GM23338 (cell line): Measurements from ENCODE around the gene TREML4. TPM values are rescaled to one million over a fixed set of nuclear protein-coding genes. Genes with fewer than 3 reads are reported as not detected.

Experiments
- ATAC-seq: fragments of 200-7000 bp; cut with Tn5 transposase; 3 replicates; pipeline ENCODE4 v1.9.1; 2020
- DNase-seq: peaks from one replicate; pipeline ENCODE4 v3.0.0-alpha.2; 2015; ENCODE audit warnings: low spot score
- H2AFZ ChIP-seq: fragments of 200-600 bp; sonication (generic); 2 replicates; pipeline ENCODE4 v1.8.0; 2016; ENCODE audit warnings: antibody characterized with exemption, mild to moderate bottlenecking, moderate library complexity
- H3F3A ChIP-seq: fragments of 200-600 bp; sonication (generic); replicated peaks from 2 replicates; pipeline ENCODE4 v1.8.0; 2017; ENCODE audit warnings: antibody characterized with exemption, mixed run types, low read depth
- H3K27ac ChIP-seq: fragments of 200-600 bp; sonication (generic); 2 replicates; pipeline ENCODE4 v1.6.1; 2016; ENCODE audit warnings: low read depth
- H3K27me3 ChIP-seq: fragments of 200-600 bp; sonication (generic); 2 replicates; pipeline ENCODE4 v1.8.0; 2016; ENCODE audit warnings: mild to moderate bottlenecking, mixed run types, moderate library complexity; ENCODE audit not compliant: insufficient read depth
- H3K36me3 ChIP-seq: fragments of 200-600 bp; sonication (generic); 2 replicates; pipeline ENCODE4 v1.8.0; 2016; ENCODE audit warnings: mild to moderate bottlenecking; ENCODE audit not compliant: insufficient read depth
- H3K4me1 ChIP-seq: fragments of 200-600 bp; sonication (generic); 2 replicates; pipeline ENCODE4 v1.8.0; 2016; ENCODE audit warnings: mild to moderate bottlenecking, moderate library complexity; ENCODE audit not compliant: insufficient read depth
- H3K4me2 ChIP-seq: fragments of 200-600 bp; sonication (generic); 2 replicates; pipeline ENCODE4 v1.7.1; 2017; ENCODE audit warnings: mixed run types
- H3K4me3 ChIP-seq: fragments of 200-600 bp; sonication (generic); 2 replicates; pipeline ENCODE4 v1.6.1; 2016; ENCODE audit warnings: mixed run types
- H3K79me2 ChIP-seq: fragments of 200-600 bp; sonication (generic); replicated peaks from 2 replicates; pipeline ENCODE4 v1.8.0; 2017; ENCODE audit warnings: mild to moderate bottlenecking; ENCODE audit not compliant: insufficient read depth
- H3K9me2 ChIP-seq: fragments of 200-600 bp; sonication (generic); 2 replicates; pipeline ENCODE4 v1.8.0; 2017; ENCODE audit not compliant: insufficient read depth
- H4K20me1 ChIP-seq: fragments of 200-600 bp; sonication (generic); replicated peaks from 2 replicates; pipeline ENCODE4 v1.8.0; 2017; ENCODE audit warnings: mild to moderate bottlenecking; ENCODE audit not compliant: insufficient read depth
- H3K27ac Mint-ChIP-seq: 2 replicates; pipeline ENCODE4 v1.8.0; 2020; ENCODE audit warnings: inconsistent platforms, mild to moderate bottlenecking, moderate library complexity, mixed read lengths
- H3K27me3 Mint-ChIP-seq: 3 replicates; pipeline ENCODE4 v1.8.0; 2022; ENCODE audit warnings: low read depth, mild to moderate bottlenecking, moderate library complexity, mixed read lengths, inconsistent platforms; ENCODE audit not compliant: insufficient read depth, poor library complexity
- H3K36me3 Mint-ChIP-seq: 3 replicates; pipeline ENCODE4 v1.8.0; 2021; ENCODE audit warnings: low read depth, mild to moderate bottlenecking, inconsistent platforms, moderate library complexity, mixed read lengths
- H3K4me1 Mint-ChIP-seq: 3 replicates; pipeline ENCODE4 v1.8.0; 2020; ENCODE audit warnings: mild to moderate bottlenecking, inconsistent platforms, mixed read lengths
- H3K4me3 Mint-ChIP-seq: 3 replicates; pipeline ENCODE4 v1.8.0; 2021; ENCODE audit warnings: moderate library complexity, mild to moderate bottlenecking, inconsistent platforms, mixed read lengths
- H3K9me3 Mint-ChIP-seq: 3 replicates; pipeline ENCODE4 v1.8.0; 2020; ENCODE audit warnings: moderate library complexity, mild to moderate bottlenecking, inconsistent platforms, mixed read lengths
- CREB1 ChIP-seq: fragments of 250-450 bp; sonication (Bioruptor Pico); IDR thresholded peaks from 2 replicates; pipeline ENCODE4 v1.5.0; 2020; ENCODE audit warnings: low read depth, mild to moderate bottlenecking, moderate library complexity
- CTCF ChIP-seq, 2 experiments: fragments of 200-600 bp in 1 of 2; sonication (generic) in 1 of 2; conservative IDR thresholded peaks; 2 replicates each; pipeline versions ENCODE4 v1.5.1 to v1.6.1; 2016 to 2017; ENCODE audit warnings: antibody characterized with exemption in 2 of 2, low read depth in 2 of 2, mild to moderate bottlenecking in 2 of 2, moderate library complexity in 1 of 2
- ETS1 ChIP-seq: IDR thresholded peaks from 2 replicates; pipeline ENCODE4 v1.6.1; 2016; ENCODE audit warnings: antibody characterized with exemption
- EZH2 ChIP-seq: fragments of 200-600 bp; sonication (generic); IDR thresholded peaks from one replicate; pipeline ENCODE4 v1.8.0; 2017; ENCODE audit warnings: antibody characterized with exemption, mild to moderate bottlenecking, low read depth; ENCODE audit not compliant: unreplicated experiment
- EZH2phosphoT487 ChIP-seq: fragments of 200-600 bp; sonication (generic); IDR thresholded peaks from one replicate; pipeline ENCODE4 v1.8.1; 2018; ENCODE audit warnings: antibody characterized with exemption; ENCODE audit not compliant: unreplicated experiment
- JUNB ChIP-seq: IDR thresholded peaks from one replicate; pipeline ENCODE4 v1.6.1; 2016; ENCODE audit warnings: antibody characterized with exemption; ENCODE audit not compliant: unreplicated experiment
- NANOG ChIP-seq: IDR thresholded peaks from 2 replicates; pipeline ENCODE4 v1.6.1; 2016; ENCODE audit warnings: antibody characterized with exemption, borderline replicate concordance
- POLR2AphosphoS5 ChIP-seq: IDR thresholded peaks from 2 replicates; pipeline ENCODE4 v1.6.1; 2016; ENCODE audit warnings: antibody characterized with exemption, low read depth
- REST ChIP-seq: IDR thresholded peaks from one replicate; pipeline ENCODE4 v1.6.1; 2018; ENCODE audit warnings: antibody characterized with exemption; ENCODE audit not compliant: unreplicated experiment
- STAT1 ChIP-seq: IDR thresholded peaks from one replicate; pipeline ENCODE4 v1.6.1; 2016; ENCODE audit warnings: antibody characterized with exemption; ENCODE audit not compliant: unreplicated experiment
- ZNF114 ChIP-seq: fragments of 250-450 bp; sonication (Bioruptor Pico); IDR thresholded peaks from 2 replicates; pipeline ENCODE4 v1.5.0; 2020; ENCODE audit warnings: mild to moderate bottlenecking, moderate library complexity
- ZNF331 ChIP-seq: fragments of 250-450 bp; sonication (Bioruptor Pico); IDR thresholded peaks from 2 replicates; pipeline ENCODE4 v1.5.0; 2020; ENCODE audit warnings: low read depth, mild to moderate bottlenecking, moderate library complexity
- ZNF462 ChIP-seq: fragments of 250-450 bp; sonication (Bioruptor Pico); IDR thresholded peaks from 2 replicates; pipeline ENCODE4 v1.5.0; 2020; ENCODE audit warnings: mild to moderate bottlenecking, moderate library complexity
- polyA plus RNA-seq: library from polyadenylated mRNA; unstranded; fragments of >200 nt; fragmentation: Nextera tagmentation; extraction: Ambion mirVana; gene quantifications from 2 replicates; pipeline ENCODE4 v1.2.1, GENCODE V29; 2016
- total RNA-seq: library from RNA; depleted of rRNA; stranded (reverse); fragments of >200 nt; shearing (Covaris generic); gene quantifications from 2 replicates; pipeline ENCODE4 v1.2.3, GENCODE V29; 2014

Gene TREML4
- total and polyA plus RNA-seq, 2 experiments from 2014 or later, result not detected

- Mint-ChIP-seq H3K36me3 (peaks cover 8% of the 10 kb centered on the region; the same call in 2 of the 3 replicates), H3K27ac (no peak overlapping the region), H3K27me3 (peaks cover 4% of the 10 kb centered on the region), H3K9me3 (peaks cover 28% of the 10 kb centered on the region), H3K4me3 (no peak overlapping the region), H3K4me1 (no peaks in the 10 kb centered on the region)
- Histone ChIP-seq H4K20me1 (no peaks in the 10 kb centered on the region), H3K27ac (no peak overlapping the region), H3K4me1 (no peaks in the 10 kb centered on the region), H3F3A (no peaks in the 10 kb centered on the region), H3K79me2 (no peaks in the 10 kb centered on the region), H2AFZ (no peak overlapping the region), H3K36me3 (no peaks in the 10 kb centered on the region), H3K4me3 (no peak overlapping the region), H3K4me2 (no peak overlapping the region), H3K27me3 (no peaks in the 10 kb centered on the region), H3K9me2 (peaks cover 4% of the 10 kb centered on the region)
- no peak for DNase-seq
- TF ChIP-seq EZH2 (no peak), CTCF (conservative IDR thresholded peaks at IDR 0.05; ENCODE audit: low read depth in 2 of 2) (no peak), CREB1 (CRISPR knock-in tag) (no peak), ZNF462 (CRISPR knock-in tag) (no peak), NANOG (no peak), ZNF114 (no peak), ZNF331 (no peak), ETS1 (no peak), POLR2AphosphoS5 (no peak), EZH2phosphoT487 (no peak), REST (no peak), JUNB (no peak), STAT1 (no peak)
- ATAC-seq, result no peak
Measured at GRCh38 chr6:41263267-41263666, 35.1 kb downstream of the TREML4 start.
